HG03175 (cell line): Measurements from ENCODE around the gene RICTOR.
"Not testable (repeated sequence)": the region's sequence is repeated elsewhere in the genome, so short reads cannot be mapped to it uniquely, and the experiment has no call there.

Experiments used
- ATAC-seq: cut with Tn5 transposase; IDR thresholded peaks from one replicate; pipeline ENCODE4 v1.9.1; 2021; ENCODE audit warnings: mild to moderate bottlenecking, moderate library complexity; ENCODE audit not compliant: unreplicated experiment

Gene RICTOR

GRCh38 chr5:39057734-39058133 lies 16.5 kb downstream of the RICTOR start:
- peak; percentile 52 for ATAC-seq

- no peak for ATAC-seq
Observed at GRCh38 chr5:39055768-39056398, 18.3 kb downstream of the RICTOR start.

GRCh38 chr5:39055027-39055767 lies 19.0 kb downstream of the RICTOR start:
- no peak for ATAC-seq

- ATAC-seq: no peak
Observed at GRCh38 chr5:39053189-39053588, 21.0 kb downstream of the RICTOR start.

GRCh38 chr5:39052141-39052540 lies 22.1 kb downstream of the RICTOR start:
- ATAC-seq: no peak

GRCh38 chr5:39049315-39049714 lies 24.9 kb downstream of the RICTOR start:
- ATAC-seq: no peak

- ATAC-seq: no peak
Observed at GRCh38 chr5:39040875-39041274, 33.3 kb downstream of the RICTOR start.

- ATAC-seq: not testable (repeated sequence)
Observed at GRCh38 chr5:39034493-39034892, 39.7 kb downstream of the RICTOR start.

GRCh38 chr5:39031041-39031440 lies 43.2 kb downstream of the RICTOR start:
- no peak for ATAC-seq

GRCh38 chr5:39025456-39025855 lies 48.7 kb downstream of the RICTOR start:
- ATAC-seq: no peak

- ATAC-seq: no peak
Observed at GRCh38 chr5:39024884-39025283, 49.3 kb downstream of the RICTOR start.

GRCh38 chr5:39024005-39024404 lies 50.2 kb downstream of the RICTOR start:
- ATAC-seq: no peak

- no peak for ATAC-seq
Observed at GRCh38 chr5:39023121-39023520, 51.1 kb downstream of the RICTOR start.

- no peak for ATAC-seq
Observed at GRCh38 chr5:39022151-39022550, 52.0 kb downstream of the RICTOR start.

- no peak for ATAC-seq
Observed at GRCh38 chr5:39021413-39021812, 52.8 kb downstream of the RICTOR start.

GRCh38 chr5:39020458-39020857 lies 53.7 kb downstream of the RICTOR start:
- no peak for ATAC-seq

GRCh38 chr5:39019254-39019653 lies 54.9 kb downstream of the RICTOR start:
- ATAC-seq: no peak

GRCh38 chr5:39017504-39017903 lies 56.7 kb downstream of the RICTOR start:
- no peak for ATAC-seq

- no peak for ATAC-seq
Observed at GRCh38 chr5:39016587-39017275, 57.5 kb downstream of the RICTOR start.

- no peak for ATAC-seq
Observed at GRCh38 chr5:39015743-39016586, 58.2 kb downstream of the RICTOR start.

GRCh38 chr5:39014561-39014960 lies 59.6 kb downstream of the RICTOR start:
- ATAC-seq: no peak
